GM19351 (cell line): ENCODE measurements around the gene WDR54.
"Not testable (repeated sequence)": the region's sequence is repeated elsewhere in the genome, so short reads cannot be mapped to it uniquely, and the experiment has no call there.

Experiments
- ATAC-seq: cut with Tn5 transposase; IDR thresholded peaks from one replicate; pipeline ENCODE4 v1.9.1; 2021; ENCODE audit warnings: mild to moderate bottlenecking, moderate library complexity; ENCODE audit not compliant: unreplicated experiment

WDR54 gene

DNA sequence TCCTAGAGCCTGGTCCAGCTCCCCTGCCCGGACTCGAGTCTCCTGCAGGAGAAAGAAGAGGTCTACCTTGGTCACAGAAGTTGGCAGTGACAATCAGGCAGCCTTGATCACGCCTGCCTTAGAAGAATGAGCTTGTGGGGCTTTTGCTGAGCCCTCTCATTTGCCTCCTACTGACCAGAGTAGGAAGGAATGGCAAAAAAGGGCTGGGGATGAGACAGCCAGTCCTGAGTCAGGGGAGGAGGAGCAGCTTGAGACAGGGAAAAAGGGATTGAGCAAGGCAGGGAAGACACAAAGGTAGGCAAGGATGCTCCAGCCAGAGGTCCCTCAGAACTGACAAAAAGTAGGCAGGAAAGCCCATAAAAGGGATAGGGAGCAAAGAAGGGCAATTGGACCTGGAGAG, 6.0 kb downstream of the WDR54 start:
- ATAC-seq: no peak

DNA sequence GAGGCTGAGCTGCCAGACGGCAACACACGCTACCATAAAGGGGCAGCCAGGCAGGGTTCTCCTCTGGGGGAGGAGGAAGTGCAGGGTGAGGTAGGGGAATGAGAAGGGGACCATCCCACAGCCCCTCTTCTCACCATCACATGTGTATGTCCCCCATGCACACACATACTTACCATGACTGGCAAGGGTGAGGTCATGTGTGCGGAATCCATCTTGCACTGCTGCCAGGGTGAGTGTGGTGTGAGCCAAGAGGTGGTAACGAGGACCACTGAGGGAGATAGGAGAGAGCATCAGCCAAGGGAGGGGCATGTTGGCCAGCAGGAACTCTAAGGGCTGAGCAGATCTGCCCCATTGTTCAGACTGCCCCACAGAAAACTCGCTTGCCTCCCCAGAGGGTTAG, 7.1 kb downstream of the WDR54 start:
- no peak for ATAC-seq

- ATAC-seq: no peak
Measured at GRCh38 chr2:74429487-74430451, 8.2 kb downstream of the WDR54 start.

- no peak for ATAC-seq
Measured at GRCh38 chr2:74430502-74430901, 9.0 kb downstream of the WDR54 start.

DNA sequence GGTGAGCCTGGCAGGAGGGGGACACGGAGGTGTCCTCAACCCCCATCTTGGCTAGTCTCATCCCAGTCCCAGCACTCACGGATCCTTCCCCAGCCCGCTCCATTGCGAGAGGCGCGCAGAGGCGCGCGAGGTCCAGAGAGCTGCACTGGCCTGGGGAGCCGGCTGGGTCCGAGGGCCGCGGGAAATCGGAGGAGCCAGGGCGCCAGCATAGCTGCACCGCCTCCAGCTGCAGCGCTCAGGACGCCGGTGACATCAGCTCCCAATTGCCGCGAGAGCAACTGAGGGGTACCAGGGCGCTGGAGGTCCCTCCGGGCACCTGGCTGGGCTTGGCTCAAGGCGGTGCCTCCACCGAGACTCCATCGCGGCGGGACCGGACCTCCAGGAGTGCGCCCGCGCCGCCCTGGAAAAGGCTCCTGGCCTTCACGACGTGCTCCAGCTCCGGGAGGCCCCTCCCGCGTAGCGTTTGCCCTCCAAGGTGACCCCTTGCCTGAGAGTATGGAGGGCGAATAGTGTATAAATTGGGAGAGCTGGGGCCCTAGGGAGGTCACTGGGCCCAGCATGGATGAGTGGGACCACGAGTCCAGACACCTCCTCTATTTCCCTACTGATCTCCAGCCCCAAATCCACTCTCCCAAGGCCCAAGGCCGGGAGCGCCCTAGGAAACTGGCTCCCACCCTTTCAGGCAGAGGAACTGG, 14.7 kb downstream of the WDR54 start:
- ATAC-seq: no peak

DNA sequence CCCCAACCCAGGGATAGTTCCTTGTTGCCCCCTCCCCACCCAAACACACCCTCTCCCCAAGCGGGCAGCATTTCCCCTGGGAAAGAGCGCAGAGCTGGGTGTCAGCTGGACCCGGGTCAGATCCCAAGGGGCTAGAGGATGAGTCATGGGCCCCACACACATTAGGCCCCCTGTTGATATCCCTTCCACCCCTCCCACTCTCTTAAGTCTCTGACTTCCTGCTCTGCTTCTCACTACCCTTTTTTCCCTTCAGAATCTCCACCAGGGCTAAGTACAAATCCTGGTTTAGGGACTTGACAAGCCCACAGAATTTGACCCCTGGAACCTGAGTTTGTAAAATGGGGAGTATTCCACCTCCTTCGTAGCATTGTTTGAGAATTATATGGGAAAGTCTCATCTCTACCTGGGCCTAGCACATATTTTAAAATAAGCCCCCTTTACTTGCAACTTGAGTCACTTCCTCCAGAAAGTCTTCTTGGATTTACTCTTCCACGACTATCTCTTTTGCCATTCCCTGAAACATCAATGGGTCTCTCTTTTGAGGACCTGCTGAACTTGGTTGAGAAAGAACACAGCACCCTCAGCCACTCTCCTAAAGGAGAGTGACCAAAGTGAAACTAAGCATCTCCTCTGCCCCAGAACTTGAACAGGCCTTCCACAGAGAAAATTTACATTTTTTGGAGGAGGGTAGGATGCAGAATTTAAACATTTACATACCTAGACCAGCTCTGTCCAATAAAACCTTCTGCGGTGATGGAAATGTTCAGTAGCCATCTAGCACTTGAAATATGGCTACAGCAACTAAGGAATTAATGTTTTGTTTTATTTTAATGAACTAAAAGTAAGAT, 15.5 kb downstream of the WDR54 start:
- ATAC-seq: no peak

DNA sequence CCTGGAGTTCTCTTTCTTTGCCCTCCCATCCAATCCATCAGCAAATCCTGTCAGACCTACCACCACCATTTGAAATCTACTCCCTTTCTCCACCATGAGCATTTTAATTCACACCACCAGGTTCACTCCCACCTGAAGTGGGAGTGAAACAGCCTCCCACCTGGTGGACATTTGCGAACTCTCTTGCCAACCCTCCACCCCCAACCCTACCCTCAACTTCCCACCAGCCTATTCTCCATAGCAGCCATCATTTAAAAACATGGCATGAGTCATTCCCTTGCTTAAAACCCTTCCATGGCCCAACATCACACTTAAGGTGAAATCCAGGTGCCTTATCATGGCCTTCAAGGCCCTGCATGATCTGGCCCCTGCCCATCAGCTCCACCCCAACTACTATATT, 16.7 kb downstream of the WDR54 start:
- no peak for ATAC-seq

GRCh38 chr2:74439373-74439772, 17.8 kb downstream of the WDR54 start:
- ATAC-seq: no peak

DNA sequence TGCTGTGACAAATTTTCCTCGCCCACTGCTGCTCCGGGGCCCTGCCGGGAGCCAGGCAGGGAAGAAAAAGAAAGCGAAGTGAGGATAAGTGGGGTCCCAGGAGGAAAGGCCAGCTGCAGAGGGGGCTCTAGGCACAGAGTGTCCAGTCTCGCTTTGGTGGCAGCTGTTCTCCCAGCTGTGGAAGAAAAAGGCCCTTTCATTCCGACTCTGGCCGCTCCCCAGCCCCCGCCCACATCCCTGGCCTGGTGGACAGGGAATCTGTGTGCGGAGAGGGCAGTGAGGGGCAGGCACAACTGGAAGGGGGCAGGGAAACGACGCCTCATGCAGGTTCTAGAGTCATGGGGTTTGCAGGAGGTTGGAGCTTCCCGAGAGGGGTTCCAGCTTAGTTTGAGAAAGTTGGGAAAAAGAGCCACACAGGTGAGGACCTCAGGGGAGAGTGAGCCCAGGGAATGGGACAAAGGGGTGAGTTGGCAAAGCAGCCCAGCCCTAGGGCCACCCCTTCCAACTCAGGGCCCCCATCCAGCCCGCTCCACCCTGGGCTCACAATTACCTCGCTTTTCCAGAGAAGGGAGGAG, 18.4 kb downstream of the WDR54 start:
- no peak for ATAC-seq

- ATAC-seq: peak; percentile 93
Measured at GRCh38 chr2:74440378-74441169, 19.0 kb downstream of the WDR54 start.

DNA sequence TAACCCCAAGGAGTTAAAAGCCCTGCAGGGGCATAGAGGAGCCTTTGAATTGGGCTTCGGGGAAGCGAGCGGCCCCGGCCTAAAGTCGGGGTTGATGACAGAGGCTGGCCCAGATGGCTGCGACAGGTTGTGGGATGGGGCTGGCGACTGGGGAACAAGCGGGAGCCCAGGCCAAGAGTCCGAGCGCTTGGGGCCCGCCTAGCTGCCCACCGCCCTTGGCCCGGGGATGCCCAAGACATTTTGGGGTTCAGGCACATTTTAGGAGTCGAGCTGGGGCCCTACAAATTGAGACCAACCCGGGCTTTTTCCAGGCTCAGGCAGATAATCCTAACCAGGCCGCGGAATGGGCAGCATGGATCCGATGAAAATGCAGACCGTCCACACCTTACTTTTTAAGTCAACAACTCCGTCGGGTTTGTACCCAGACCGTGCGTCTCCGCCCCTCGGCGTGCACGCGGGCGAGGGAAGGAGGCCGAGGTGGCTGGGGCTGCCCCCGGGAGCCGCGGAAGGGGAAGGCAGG, 19.7 kb downstream of the WDR54 start:
- ATAC-seq: no peak

DNA sequence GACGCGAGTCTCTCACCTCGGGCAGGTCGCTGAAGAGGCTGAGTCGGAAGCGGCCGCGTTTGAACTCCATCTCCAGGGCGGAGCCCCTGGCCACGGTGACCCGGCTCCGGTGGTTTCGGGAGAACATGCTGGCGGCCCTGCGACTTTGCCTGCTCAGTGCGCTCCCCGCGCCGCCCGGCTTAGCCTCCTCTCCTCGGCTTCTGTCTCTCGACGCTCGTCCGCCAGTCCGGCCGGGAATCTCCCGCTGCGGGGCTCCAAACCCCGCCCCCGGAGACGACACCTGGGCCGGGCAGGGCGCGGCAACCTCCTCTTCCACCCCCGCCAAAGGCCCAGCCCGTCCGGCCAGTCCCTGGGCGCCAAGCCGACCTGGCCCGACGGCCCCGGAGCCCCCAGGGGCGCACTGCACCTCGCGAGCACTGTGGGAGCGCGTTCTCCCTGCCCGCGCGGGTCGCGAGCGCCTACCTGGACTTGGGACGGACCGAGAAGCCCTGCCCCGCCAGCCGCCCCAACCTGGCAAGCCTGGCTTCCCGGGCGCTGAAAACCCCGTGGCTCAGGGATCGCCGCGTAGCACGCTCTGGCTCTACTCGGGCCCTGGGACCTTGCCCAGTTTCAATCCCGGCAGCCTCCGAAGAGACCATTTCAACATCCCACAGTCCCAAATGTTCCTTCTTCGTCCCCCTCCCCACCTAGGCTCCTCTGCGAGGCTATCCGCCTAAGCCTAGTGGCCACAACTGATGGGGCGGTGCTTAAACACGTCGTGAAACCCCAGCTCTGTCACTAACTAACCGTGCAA, 20.4 kb downstream of the WDR54 start, which contains the start of gene RTKN:
RTKN (minus strand) TSS at position 248 of the 793 bp plus-strand sequence; CDS start at position 127, 121 bp downstream.
- no peak for ATAC-seq

- ATAC-seq: not testable (repeated sequence)
Measured at GRCh38 chr2:74442483-74443297, 21.2 kb downstream of the WDR54 start.

DNA sequence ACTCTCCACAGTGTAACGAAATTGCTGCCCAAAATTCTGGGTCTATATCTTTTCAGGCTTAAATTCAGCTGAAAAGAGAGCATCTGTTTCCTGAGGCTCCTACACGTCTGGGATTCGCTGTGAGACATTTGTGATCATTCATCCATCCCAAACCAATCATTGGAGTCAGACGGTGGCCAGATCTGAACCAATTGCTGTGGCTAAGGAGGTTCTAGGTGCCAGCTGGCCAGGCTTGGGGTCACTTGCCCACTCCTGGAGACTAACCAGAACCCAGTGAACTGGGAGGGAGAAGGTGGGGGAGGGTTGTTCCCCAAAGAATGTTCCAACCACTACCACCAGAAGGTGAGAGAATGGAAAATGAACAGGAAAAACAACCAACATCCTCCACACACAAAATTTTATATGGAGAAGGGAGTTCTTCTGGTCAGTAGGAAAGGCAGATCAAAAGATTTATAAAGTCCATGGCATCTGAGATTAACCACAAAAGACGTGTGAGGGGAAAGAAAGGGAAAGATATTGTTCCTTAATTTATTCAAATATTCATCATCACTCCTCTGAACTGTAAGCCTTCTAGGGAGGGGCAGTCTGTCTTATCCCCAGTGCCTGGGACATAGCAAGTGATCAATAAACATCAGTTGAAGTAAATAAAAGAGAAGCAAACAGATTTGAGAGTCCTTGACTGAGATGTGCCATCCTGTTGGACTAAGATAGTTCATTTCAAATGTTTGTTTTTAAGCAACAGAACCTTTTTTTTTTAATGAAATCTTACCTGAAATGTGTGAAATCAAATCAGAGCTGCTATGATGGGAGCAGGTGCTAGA, 23.2 kb downstream of the WDR54 start:
- ATAC-seq: no peak

DNA sequence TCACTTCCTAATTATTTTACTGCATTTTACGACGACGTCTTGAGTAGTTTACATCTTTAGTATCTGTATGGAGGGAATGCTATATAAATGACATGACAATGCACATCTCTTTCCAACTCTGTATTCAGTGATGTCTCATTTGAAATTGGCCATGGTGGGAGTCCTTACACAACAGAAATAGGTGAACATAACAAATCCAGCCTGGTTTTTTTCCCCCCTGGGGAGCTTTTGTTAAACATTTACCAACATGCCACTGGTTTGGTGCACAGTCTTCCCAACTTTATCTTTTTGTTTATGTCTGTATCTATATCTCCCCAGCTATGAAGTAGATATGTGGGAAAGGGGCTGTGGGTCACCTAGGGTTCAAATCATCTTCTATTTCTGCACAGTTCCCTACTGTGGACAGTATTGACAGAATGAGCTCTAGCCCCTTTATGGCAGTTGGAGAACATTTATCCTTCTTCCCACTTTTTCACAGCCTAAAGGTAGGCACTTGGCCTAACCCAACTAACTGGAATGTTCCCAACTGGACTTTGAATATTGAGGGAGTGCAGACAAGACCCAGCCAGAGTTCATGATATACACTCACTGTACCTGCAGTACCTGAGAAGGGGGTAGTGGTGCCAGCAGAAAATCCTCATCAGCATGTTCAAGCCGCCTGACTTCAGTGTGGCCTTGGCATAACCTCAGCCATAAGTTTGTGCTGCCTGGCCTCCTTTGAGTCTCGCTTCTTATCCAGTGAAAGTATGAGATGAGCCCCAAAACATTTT, 25.9 kb downstream of the WDR54 start:
- ATAC-seq: no peak

GRCh38 chr2:74448771-74449170, 27.2 kb downstream of the WDR54 start:
- ATAC-seq: no peak
